ENCODE data around the gene HIPK2. TPM values are rescaled to one million over a fixed set of nuclear protein-coding genes. Genes with fewer than 3 reads are reported as not detected.

Gene HIPK2
- total and polyA plus RNA-seq, 10 of the 15 experiments (the other 5 are each of a cell fraction or from before 2014, with no cell fraction given): 1.7 to 39.0 (median 9.4) TPM

DNA sequence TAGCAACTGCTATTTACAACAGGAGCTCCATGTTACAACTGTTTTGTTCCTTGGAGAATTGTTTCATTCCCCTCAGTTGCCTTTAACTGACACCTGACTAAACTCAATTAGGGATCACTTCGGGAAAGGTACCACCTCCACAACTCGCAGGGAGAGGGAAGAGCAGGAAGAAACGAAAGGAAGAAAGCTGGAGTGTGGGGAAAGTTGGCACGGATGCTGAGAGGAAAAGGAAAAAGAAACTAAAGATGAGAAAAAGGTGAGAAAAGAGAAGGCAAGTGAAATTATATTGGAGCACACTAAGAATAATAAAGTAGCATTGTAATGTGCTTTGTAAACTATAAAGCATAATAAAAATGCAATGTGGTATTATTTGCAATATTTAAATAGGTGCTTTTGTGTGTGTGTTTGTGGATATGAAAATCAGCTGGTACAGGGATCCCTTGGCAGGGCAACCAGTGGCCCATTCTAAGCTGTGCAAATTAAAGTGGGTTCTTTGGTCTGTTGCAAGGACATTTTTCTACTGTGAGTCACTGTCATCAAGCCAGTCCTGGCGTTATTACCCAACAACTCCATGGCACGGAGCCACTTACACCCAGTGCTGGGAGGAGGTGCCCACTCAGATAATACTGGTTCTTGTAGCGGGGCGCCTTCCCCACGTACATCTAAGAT lies 45.9 kb downstream of the HIPK2 start:
- FAIRE-seq: no peak
- Histone ChIP-seq H2AFZ (ENCODE audit: control insufficient read depth, low read depth, low read length) (no peak overlapping the region), H3K27me3 (replicated peaks in 1 of 2; ENCODE audit: control insufficient read depth in 2 of 2, insufficient read depth in 2 of 2, low read length in 1 of 2) (no peaks in the 10 kb centered on the region), H3K4me2 (ENCODE audit: control insufficient read depth, insufficient read depth) (no peak overlapping the region), H3K36me3 (ENCODE audit: control insufficient read depth in 2 of 2, insufficient read depth in 2 of 2, low read length in 1 of 2) (peaks cover 0 to 5% of the 10 kb centered on the region in 2 experiments; a peak in 2 of 4 replicates), H4K20me1 (ENCODE audit: control insufficient read depth, insufficient read depth) (no peaks in the 10 kb centered on the region), H3K9me3 (replicated peaks; ENCODE audit: control insufficient read depth, insufficient read depth, low read length) (no peaks in the 10 kb centered on the region; the same call in 2 of the 3 replicates), H3K4me1 (ENCODE audit: control insufficient read depth, insufficient read depth, low read length) (peaks cover 3% of the 10 kb centered on the region; the same call in 1 of the 2 replicates), H3K27ac (ENCODE audit: control insufficient read depth, insufficient read depth) (no peak overlapping the region), H3K79me2 (ENCODE audit: control insufficient read depth, insufficient read depth, low read length) (no peaks in the 10 kb centered on the region; the same call in none of the 2 replicates), H3K9ac (ENCODE audit: control insufficient read depth, insufficient read depth, low read length) (no peak overlapping the region), H3K4me3 (no peak overlapping the region)
- RAD21 ChIA-PET (ENCODE audit: unreplicated experiment): interaction anchor here (0.5 to 0.6 kb wide), 2 partner anchors 9 to 27 kb away, joined by 3 read pairs; no protein-coding TSS in a partner anchor
- SMC1A ChIA-PET (ENCODE audit: uncharacterized antibody, unreplicated experiment): interaction anchor here (1.1 kb wide), 1 partner anchor 24 kb away, joined by 3 read pairs; no protein-coding TSS in a partner anchor
- no TSS peak for BruUV-seq (replicated peaks)
- CTCF ChIA-PET: interaction anchor here (1.0 kb wide), 1 partner anchor 85 kb away, joined by 3 read pairs; no protein-coding TSS in a partner anchor
- in situ Hi-C loops (cut with MboI): no loop called here
- intact Hi-C loops (cut with micrococcal nuclease; ENCODE audit: unreplicated experiment): no loop called here
- TF ChIP-seq POU2F2 (IDR thresholded peaks at IDR 0.05; ENCODE audit: borderline replicate concordance, low read depth, low read length) (no peak), KLF5 (IDR thresholded peaks at IDR 0.05; ENCODE audit: partially characterized antibody) (no peak), TCF3 (IDR thresholded peaks at IDR 0.05; ENCODE audit: borderline replicate concordance, insufficient read depth, low read depth, low read length) (no peak)
- DNase-seq (ENCODE audit: low read depth, low spot score): no peak
- POLR2A ChIA-PET: interaction anchor here (0.5 to 1.0 kb wide), 2 partner anchors 34 to 74 kb away, joined by 3 read pairs; no protein-coding TSS in a partner anchor
- ATAC-seq: no peak
- 55% methylated on average over 9 of the region's 9 CpGs for WGBS (ENCODE audit: insufficient coverage, insufficient replicate concordance, low lambda C conversion rate, missing lambda C conversion rate)

GRCh38 chr7:139730746-139731612 lies 46.8 kb downstream of the HIPK2 start:
- FAIRE-seq (peak; percentile 56), ATAC-seq (peak; percentile 60), DNase-seq (ENCODE audit: low read depth, low spot score) (no peak)
- no TSS peak for BruUV-seq (replicated peaks)
- no peaks in the 10 kb centered on the region; the same call in none of the 2 replicates for H3K79me2 ChIP-seq (ENCODE audit: control insufficient read depth, insufficient read depth, low read length)
- H3K4me3 ChIP-seq: no peak overlapping the region
- H3K4me2 ChIP-seq (ENCODE audit: control insufficient read depth, insufficient read depth): no peak overlapping the region
- no peaks in the 10 kb centered on the region; the same call in 2 of the 3 replicates for H3K9me3 ChIP-seq (replicated peaks; ENCODE audit: control insufficient read depth, insufficient read depth, low read length)
- H3K27me3 ChIP-seq (replicated peaks in 1 of 2; ENCODE audit: control insufficient read depth in 2 of 2, insufficient read depth in 2 of 2, low read length in 1 of 2): no peaks in the 10 kb centered on the region
- ChIA-PET POLR2A (interaction anchor here (0.5 kb wide), 1 partner anchor 73 kb away, joined by 3 read pairs; no protein-coding TSS in a partner anchor), CTCF (no interaction called here), SMC1A (ENCODE audit: uncharacterized antibody, unreplicated experiment) (interaction anchor here (1.1 kb wide), 1 partner anchor 23 kb away, joined by 3 read pairs; no protein-coding TSS in a partner anchor), RAD21 (ENCODE audit: unreplicated experiment) (no interaction called here)
- intact Hi-C loops (cut with micrococcal nuclease; ENCODE audit: unreplicated experiment): no loop called here
- no peak overlapping the region for H2AFZ ChIP-seq (ENCODE audit: control insufficient read depth, low read depth, low read length)
- peaks cover 0 to 2% of the 10 kb centered on the region in 2 experiments; a peak in 2 of 4 replicates for H3K36me3 ChIP-seq (ENCODE audit: control insufficient read depth in 2 of 2, insufficient read depth in 2 of 2, low read length in 1 of 2)
- peaks cover 12% of the 10 kb centered on the region for H3K4me1 ChIP-seq (ENCODE audit: control insufficient read depth, insufficient read depth, low read length)
- H4K20me1 ChIP-seq (ENCODE audit: control insufficient read depth, insufficient read depth): no peaks in the 10 kb centered on the region
- WGBS (ENCODE audit: insufficient coverage, insufficient replicate concordance, low lambda C conversion rate, missing lambda C conversion rate): 36% methylated on average over 15 of the region's 15 CpGs
- TF ChIP-seq SPI1 (IDR thresholded peaks at IDR 0.05; ENCODE audit: borderline replicate concordance, insufficient read depth, low read depth, low read length): peak; percentile 90
- no peak for TF ChIP-seq ZNF24 (IDR thresholded peaks at IDR 0.05)
- TF ChIP-seq RUNX3 (IDR thresholded peaks at IDR 0.05; ENCODE audit: low read length): peak; percentile 17; the same call in 1 of the 2 replicates
- in situ Hi-C loops (cut with MboI): no loop called here
- H3K9ac ChIP-seq (ENCODE audit: control insufficient read depth, insufficient read depth, low read length): no peak overlapping the region
- H3K27ac ChIP-seq (ENCODE audit: control insufficient read depth, insufficient read depth): no peak overlapping the region

Data from GM12878 (cell line).